NCI-H2196 treated with DMSO at 0.1 percent for 48 hours (cell line): ENCODE results near the gene VAC14.
A peak's percentile ranks its signal among the peaks of the same experiment; 100 is the strongest.

Experiments used
- DNase-seq: peaks from one replicate; lab custom pipeline; 2025; ENCODE audit not compliant: unreplicated experiment; lab: John Stamatoyannopoulos, UW

Gene VAC14

DNA sequence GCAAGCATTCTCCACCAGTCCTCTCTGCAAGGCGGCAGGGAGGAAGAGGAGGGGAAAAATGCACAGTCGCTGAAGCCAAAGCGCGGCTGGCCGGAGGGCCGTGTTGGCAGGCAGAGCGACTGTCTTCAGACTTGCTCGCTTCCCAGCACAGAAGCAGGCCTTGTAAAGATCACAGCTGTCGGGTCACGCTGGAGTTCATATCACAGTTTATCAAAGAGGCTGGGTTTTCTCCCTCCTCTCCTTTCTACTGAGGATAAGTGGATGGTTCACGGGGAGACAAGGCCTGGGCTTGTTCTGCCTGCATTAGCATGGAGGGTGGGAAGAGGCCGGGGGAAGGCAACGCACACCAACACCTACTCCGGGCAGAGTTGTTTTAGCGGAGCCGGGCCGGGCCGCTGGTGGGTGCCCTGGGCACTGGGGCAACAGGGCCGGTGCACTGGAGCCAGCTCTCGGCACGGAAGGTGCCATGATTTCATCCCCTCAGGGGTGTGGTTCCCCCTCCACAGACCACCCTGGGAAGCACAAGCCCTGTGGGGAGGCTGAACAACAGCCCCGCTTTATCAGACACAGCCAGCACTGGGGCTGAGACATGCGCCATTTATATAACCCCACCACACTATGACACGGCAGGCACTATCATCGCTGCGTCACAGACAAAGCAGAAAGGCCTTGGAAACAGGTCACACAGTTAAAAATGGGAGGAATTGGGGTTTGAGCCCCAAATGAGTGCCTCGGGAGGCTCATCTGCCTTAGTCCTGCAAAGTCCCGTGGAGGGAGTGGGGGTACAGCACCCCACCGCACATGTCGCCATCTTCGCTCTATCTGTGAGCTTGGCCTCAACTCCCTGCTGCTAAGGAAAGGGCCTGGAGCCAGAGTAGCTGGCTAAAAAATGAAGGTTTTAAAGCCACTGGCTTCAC lies 74.8 kb downstream of the VAC14 start:
- DNase-seq: no peak

DNA sequence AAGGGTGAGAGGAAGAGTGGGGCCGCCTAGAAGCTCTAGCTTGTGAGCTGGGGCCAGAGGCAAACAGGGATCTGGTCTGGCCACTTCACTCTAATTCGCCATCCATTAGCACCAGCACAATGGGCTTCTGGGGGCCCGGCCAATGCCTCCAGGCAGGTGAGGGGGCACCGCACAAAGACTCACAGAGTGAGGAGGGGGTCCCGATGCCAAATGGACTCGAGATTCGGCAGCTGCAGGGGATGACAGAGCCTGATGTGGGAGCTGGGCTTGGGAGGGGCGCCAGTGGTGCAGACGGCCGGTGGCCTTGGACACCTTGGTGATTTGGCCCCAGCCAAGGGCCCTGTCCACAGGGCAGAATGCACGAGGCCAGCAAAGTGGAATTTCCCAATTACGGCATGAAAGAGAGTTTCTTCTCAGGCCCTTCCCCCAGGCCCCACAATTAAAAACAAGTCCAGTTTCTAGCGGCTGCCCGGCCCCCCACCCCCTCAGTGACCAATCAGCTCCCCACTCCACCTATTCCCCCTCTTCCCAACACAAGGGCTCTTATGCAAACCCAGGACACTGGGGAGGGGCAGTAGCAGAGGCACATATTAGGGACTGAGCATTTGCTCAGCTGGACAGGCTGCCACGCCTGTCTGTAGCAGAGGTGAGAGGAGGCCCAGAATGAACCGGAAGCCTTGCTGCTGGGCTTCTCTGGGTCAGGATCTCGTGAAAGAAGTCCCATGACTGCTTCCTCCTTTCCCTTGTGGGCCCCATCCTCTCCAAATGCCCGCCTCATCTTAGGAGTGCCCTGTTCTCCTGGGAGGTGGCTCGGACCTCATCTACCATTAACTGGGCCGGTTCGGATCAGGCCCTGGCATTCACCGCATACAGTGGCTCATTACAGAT lies 75.7 kb downstream of the VAC14 start:
- DNase-seq: no peak

DNA sequence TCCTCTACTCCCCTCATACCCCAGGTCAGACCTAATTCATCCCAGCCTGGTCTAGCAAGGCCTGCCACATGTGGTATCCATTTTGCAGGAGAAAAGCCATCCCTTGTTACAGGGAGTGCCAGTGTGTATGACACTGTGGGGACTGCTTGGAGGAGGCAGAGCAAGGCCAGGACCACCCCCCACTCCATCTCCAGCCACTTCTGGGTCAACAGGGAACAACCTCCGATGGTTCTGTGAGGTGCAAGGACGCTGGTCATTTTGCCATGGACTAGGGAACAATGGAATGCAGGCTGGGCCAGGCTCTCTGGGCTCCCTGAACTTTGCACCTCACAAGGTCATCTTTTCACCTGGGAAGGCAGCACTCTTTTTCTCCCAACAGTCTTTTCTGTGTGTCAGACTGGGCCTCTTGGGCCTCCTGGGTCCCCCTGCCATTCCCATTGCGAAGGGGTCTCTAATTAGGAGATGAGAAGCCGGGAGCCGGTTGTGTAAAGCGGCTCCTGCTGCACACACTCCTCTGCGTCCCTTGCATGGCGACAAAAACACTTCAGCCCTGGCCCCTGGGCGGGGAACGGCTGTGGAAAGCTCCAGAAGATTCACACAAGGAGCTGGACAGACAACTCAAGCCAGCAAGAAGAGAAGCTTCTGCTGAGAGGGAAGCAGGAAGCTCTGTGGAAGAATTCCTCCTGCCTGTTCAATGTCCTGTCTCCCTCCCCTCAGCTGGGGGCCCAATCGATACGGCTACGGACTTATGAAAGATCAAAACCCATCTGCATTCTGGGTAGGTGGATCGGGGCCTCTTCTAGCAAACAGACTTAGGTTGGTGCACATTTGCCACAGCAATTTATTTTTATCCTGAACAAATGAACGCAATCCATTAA lies 76.6 kb downstream of the VAC14 start:
- DNase-seq: no peak

DNA sequence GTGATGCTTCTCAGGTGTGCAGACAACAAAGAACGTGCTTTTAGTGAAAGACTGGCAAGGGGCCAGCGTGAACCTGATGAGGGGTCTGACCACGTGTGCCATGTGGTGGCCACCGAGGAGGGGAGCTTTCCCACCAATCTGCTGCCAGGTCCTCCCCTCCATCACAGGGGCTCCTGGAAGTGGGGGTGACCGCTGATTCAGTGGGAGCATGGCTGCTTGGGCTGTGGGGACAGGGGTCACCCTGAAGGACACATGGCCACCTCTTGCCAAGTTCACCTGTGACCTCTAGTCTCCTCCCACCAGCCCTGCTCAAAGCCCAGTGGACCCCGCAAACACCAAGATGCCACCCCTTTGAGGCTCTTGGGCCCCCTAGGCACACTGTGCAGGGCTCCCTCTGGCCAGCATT lies 77.2 kb downstream of the VAC14 start:
- DNase-seq: no peak

- no peak for DNase-seq
Measured at GRCh38 chr16:70721202-70721963, 79.6 kb downstream of the VAC14 start.

- DNase-seq: no peak
Measured at GRCh38 chr16:70720425-70721201, 80.3 kb downstream of the VAC14 start.

DNA sequence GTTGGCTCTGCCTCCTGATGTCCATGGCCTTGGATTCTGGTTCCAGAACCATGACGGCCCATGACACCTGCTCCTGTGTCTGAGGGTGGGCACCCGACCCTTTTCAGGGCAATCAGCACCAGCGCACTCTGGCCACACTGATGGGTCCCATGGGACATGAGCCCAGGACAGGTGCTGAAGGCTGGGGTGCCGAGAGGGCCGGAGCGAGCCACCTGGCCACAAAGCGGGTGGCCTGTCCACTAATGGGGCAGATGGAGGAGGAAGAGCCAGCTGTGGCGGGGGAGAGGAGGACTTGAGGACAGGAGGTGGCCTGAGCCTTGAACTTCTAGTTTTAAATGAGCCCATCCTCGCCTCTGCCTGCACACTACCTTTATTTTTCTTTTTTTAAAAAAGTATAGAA lies 83.9 kb downstream of the VAC14 start:
- DNase-seq: no peak

GRCh38 chr16:70715860-70716357 lies 85.0 kb downstream of the VAC14 start:
- DNase-seq: peak; percentile 17

DNA sequence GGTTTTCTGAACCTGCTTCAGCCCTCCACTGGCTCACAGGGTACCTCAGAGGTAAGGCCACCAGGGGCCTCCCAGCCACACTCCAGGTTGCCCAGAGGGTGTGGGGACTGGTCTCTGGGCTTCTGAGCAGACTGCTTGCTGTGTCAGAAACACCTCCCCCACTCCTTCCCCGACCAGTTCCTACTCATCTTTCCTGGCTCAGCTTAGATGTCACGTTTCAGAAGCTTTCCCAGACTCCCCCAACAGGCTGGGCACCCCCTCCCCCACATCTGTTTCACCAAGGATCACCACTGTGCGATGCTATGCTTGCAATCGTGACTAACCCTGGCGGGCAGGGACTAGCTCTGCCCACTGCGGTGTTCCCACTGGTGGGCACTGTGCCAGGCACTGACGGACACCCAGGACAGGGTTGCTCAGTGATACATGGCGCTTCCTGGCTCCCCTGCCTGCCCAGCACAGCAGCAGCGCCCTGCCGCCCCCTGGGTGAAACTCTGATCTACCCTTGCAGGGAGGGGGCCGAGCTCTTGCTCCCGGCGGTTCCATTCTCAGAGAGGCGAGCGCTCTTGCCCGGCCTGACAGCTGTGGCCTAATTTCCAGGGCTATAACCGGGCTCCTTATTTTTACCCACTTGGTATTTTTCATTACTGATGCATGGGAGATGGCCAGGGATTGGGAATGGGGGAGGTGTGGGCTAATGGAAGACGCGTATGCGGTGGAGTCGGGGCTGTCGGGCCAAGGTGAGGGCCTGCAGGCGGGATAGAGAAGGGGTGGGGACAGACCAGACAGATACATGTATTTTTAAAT lies 85.7 kb downstream of the VAC14 start:
- DNase-seq: peak; percentile 64

DNA sequence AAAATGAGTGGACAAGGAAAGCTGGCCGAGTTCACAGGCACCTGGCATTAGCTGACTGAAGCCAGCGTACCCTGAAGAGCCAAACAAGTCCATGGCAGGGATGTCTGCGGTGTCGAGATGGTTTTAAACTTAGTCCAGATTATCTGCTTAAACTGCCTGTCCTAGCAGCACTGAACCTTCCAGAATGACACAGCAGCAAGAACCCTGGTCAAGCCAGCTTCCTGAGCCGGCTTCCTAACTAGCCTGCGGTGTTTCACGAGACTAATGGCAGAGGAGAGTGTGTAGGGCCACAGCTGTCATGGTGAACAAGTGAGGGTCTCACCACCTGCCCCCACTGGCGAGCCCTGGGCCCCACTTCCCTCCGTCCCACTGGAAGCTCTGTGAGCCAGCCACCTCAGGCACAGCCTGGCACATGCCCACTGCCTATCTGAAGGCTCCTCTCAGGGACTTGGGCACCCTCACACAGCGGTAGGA lies 86.3 kb downstream of the VAC14 start:
- no peak for DNase-seq

- DNase-seq: no peak
Measured at GRCh38 chr16:70713824-70714223, 87.1 kb downstream of the VAC14 start.

DNA sequence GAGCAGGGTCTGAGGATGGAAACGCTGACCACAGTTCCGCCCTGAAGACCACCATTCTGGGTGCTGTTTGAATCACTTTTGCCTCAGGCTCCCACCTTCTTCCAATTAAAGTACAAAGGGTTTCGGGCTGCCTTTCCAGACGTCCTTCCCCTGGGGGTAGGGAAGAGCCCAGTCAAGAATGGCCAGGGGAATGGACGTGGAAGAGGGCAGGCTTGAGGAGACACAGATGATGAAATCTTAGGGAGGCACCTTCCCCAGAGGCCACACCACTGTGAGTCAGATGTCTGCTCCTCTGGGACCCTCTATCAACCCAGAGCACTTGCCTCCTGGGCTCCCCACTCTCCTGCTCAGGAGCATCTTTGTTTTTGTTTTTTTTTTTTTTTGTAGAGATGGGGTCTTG lies 87.6 kb downstream of the VAC14 start:
- no peak for DNase-seq

DNA sequence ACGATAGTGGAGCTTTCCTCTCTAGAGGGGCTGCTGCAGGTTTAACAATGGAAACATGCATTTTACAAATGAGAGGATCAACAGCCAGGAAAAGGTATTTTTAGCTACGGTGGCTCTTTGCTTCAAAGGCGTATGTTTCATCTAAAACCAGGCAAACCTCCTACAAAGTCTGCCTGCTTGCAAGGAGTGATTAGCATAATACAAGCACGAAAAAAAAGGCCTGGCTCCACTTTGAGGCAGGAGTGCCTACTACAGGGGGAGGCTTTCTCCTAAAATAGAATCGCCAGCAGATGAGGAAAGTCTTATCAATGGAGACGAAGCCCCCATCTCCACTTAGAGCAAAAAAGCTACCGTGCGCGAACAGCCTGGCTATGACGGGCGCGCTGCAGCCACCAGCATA lies 88.0 kb downstream of the VAC14 start:
- no peak for DNase-seq

DNA sequence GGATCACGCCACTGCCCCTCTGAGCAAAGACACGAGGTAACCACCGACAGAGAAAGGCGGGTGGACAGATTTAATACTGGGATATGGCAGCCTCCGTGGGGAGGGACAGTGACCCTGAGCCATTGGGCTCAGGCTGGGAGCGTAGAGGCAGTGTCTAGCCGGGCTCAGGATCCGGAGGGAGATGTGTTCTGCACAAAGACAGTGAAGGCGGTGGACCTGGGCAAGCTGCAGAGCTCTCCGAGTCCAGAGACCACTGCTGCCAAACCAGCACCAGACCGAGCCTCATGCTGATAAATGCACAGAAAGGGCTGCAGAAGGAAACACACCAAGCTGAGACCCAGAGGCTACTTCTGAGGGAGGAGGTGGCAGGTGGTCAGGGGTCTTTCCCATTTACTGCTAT lies 88.6 kb downstream of the VAC14 start:
- no peak for DNase-seq

GRCh38 chr16:70711211-70712031 lies 89.5 kb downstream of the VAC14 start:
- DNase-seq: no peak

DNA sequence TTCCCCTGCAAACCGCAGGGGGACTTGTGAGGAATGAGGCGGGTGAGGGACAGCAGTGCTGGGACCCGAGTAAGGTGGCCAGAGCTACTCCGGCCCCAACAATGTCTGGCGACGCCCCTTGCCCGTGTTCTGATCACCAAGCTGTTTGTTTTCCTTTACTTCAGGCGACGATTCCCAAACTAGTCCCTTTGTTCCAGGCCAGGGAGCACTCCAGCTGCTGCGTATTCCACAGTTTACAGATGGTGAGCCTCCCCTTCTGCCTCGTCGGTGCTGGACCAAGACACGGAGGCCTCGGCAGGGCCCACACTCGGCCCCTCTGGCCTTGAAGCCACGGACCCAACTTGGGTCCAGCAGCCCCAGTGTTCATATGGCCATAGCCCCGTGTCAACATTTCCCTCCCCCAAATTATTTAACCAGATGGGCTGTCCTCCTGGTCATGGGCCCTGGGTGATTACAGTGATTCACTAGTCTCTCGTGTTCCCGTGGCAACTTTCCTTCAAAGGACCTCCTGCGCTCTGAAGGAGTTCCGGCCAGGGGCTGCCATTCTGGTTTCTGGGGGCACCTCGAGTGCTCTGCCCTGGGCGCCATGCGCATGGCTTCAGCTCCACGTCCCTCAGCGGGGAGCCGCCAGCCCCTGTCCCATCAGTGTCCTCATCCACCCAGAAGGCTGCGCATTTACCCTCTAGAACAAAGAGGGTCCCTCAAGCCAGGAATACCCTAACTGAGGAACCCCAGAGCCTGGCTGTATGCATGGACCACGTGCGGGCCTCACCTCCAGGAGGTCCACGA lies 90.3 kb downstream of the VAC14 start:
- no peak for DNase-seq

DNA sequence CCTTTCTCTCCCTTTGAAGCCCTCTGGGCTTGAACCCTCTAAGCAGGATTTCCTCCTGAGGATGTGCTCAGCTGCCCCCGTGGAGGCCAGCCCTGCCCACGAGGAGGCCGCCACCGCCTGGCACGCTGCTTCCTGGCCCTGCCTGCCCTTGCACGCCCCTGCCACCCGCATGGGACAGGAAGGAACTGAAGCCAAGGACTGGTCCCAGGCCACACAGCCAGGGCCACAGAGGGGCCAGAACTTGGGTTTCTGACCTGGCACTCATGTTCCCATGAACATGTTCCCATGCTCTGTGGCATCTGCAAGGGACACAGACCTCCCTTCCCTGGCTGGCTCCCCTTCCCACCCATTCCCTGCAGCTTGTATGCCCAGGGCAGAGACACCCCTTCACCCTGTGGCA lies 91.0 kb downstream of the VAC14 start:
- no peak for DNase-seq
